ENCODE results near the gene RNF141.
A peak's percentile ranks its signal among the peaks of the same experiment; 100 is the strongest.

The RNF141 gene

GRCh38 chr11:10558288-10558687 lies 17.3 kb upstream of the RNF141 start:
- DNase-seq, result no peak

DNA sequence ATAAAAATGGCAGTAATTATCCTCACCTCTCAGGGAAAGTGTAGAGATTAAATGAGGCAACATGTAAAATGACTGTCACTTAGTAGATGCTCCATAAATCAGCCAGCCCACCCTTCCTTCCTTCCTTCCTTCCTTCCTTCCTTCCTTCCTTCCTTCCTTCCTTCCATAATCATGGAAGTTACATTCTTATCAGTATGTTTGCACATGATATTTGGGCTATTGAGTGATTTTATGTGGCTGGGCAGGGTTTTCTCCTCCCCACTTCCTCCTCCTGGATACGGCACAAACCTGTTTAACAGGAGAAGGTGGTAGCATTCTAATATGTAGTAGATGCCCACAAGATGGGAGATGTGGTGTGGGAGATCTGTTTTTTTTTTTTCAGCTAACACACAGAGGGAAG lies 15.6 kb upstream of the RNF141 start:
- no peak for DNase-seq

GRCh38 chr11:10551845-10552352 lies 10.9 kb upstream of the RNF141 start:
- no peak for DNase-seq

DNA sequence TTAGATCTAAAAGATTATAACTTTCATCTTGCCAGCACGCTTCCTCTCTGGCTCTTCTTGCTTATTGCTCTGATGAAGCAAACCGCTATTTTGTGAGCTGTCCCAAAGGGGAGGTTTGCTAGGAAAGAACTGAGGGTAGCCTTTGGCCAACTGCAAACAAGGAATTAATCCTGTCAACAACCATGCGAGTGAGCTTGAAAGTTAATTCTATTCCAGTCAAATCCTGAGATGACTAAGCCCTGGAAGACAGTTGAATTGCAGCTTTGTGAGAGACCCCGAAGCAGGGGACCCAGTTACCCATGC lies 10.3 kb upstream of the RNF141 start:
- peak; percentile 19 for DNase-seq

DNA sequence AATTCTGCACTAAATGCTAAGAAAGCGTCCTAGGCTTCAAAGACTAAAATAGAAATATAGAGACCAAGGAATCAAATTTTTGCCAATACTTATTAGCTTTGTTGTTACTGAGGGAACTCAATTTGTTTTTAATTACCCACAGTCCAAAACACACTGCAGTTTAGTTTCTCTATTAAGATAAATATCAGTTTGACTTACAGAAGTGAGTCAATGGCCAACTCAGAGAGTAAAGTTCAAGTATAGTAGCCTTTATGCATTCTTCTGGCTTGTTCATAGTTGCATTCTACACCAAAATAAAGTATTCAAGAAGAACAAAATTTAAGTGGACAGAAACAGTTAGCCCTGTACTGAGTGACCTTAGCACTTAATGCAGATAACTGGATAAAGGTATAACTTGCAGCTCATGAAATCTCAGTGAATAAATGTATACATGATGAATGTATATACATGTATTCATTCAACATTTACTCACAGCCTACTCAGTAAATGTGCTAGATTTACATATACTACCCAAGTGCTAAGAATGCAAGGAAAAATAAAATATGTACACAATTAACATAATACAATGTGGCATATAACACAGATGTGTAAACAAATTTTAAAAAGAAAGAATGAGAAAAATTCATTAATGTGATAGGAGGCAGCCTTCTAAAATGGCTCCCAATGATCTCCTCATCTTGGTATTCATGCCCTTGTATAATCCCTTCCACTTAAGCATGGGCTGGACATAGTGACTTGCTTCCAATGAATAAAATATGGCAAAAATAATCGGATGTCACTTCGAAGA lies 9.7 kb upstream of the RNF141 start:
- peak; percentile 56 for DNase-seq

DNA sequence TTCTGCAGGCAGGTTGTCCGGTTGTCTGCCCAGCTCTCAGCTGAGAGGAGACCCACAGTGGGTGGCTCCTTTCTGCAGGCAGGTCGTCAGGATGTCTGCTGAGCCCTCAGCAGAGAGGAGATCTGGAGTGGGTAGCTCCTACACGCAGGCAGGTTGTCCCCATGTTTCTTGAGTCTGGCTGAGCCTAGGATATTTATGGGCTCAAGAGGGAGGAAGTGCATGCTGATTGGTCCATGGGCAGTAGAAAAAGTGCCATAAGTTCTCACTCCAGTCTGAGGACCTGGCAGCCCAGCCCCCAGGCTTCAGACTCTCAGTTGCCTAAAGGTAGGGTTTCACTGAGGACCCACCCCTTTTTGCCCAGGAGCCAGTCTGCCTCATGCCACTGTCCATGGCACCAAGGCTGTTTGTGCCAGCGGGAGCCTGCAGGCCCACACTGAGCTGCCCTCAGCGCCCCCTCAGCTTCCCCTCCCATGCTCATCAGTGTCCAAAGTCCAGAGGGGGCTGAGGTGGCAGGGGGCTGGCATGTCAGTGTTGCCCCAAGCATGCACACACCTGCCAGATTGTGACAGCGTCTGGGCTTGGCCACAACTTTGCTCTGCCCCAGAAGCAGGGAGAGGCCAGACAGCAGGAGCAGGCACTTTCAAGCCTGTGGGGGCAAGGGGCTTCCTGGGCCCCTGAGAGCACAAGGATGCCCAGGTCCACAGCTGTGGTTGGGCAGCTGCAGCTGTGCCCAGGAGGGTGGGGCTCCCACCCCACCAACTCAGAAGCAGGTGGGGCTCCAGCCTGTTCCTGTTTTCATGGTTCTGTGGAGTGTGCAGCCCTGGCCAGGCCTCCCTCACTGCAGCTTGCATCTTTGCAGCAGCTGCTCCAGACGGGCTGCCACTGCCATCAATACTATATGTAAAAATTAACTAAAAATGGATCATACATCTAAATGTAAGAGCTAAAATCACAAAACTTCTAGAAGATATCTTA lies 3.8 kb upstream of the RNF141 start:
- DNase-seq, result no peak

DNA sequence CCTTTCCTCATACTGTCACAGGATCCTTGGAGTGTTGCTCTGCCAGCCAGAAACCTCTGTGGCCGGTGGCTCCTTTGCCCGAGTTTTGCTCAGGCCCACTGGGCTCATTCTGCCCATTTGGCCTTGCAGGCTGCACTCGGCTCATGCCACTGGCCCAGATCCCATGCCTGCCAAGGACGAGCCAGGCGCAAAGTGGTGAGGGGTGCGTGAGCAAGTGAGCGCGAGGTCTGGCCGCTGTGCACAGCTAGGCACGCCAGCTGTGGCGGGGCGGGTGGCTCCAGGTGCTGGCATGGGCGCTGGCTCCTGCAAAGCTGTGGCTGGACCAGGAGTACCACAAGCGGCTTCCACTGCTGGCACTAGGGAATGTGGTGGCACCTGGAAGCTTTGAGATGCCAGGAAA lies 2.8 kb upstream of the RNF141 start:
- no peak for DNase-seq

DNA sequence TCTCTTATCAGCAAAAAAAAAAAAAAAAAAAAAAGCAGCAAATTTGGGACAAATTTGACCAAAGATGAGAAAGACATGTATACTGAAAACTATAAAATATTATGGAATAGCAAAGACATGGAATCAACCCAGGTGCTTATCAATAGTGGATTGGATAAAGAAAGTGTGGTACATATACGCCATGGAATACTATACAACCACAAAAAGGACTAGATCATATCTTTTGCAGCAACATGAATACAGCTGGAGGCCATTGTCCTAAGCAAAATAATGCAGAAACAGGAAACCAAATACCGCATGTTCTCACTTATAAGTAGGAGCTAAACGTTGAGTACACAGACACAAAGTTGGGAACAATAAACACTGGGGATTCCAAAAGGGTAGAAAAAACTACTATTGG lies 1.8 kb upstream of the RNF141 start:
- DNase-seq, result no peak

GRCh38 chr11:10541561-10541930 lies 559 bp upstream of the RNF141 start:
- DNase-seq, result peak; percentile 9

DNA sequence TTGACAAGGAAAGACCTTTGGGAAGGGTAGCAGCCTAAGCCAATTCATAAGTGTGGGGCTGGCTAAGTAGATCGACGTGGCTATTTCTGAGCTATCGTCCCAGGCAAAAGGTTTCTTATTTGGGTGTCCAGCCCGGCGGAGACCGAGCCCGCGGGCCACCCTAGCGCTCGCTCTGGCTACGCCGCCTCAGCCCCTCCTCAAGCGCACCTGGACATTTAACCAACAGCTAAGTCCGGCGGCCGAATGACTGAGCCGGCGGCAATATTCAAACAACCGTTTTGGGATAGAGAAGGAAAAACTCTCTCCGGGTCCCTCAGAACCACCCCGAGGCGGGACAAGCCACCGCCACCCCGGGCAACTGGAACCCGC lies 457 bp downstream of the RNF141 start:
- no peak for DNase-seq

DNA sequence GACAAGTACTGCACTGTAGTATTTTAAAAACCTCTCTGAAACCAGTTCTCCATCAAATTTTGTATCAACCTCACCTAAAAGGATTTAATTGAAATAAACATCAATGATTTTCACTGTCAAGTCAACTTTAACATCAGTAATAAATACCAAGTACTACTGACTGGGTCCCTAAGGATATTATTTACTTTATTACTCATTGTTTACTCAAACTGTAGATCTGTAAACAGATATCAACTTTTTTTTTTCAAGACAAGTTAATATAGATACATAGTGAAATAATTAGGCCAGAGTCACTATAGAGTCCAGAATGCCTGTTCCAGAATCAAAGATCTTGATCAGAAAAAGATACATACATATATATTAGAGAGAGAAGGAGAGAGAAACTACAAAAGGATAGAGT lies 1.6 kb downstream of the RNF141 start:
- no peak for DNase-seq

DNA sequence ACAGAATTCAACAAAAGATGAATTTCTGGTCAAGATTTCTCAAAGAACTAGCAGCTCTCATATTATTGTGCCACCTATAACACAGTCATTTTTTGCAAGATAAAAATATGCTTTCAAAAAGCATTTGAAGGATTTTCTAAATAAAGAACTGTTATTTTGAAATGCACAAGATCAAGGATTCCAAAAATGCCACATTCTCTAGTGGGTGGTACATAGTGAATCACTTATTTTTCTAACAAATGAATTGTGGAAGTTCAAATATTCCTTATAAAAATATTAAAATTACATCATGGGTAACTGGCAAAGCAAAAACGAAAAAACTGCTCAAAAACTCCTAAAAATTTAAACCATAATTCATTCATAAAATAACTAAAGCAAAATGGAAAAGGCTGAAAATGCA lies 2.1 kb downstream of the RNF141 start:
- no peak for DNase-seq

DNA sequence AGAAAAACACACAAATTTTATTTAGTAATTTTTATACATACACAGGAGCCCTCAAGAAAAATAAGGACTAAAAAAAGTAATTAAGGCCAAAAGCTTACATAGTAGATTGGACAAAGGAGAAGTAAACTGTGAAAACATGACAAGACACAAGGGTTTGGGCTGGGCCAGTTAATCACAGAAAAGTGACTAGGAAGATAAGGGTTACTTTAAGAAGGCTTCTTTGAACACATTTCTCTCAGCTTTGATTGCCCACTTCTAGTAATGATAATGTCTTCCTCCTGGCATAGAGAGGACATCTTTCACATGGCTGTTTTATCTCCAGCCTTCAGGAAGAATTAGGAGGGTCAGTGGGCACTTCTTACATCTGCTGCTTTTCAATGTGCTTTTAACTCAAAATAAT lies 3.4 kb downstream of the RNF141 start:
- DNase-seq, result no peak

DNA sequence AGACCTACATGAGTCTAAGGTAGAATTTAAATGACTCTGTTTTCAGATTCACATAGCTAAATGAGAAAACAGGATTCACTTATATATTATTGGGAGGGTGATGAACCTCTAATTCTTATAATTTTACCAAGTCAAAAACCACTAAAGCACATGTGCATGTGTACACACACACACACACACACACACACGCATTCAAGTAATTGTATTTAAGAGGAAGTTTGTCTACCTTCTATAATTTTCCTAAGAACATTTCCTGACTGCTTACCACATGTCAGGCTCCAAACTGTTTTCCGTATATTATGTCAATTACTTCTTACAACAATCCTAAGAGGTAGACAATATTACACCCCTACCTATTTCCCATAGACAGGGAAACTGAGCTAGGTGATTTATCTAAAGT lies 6.7 kb downstream of the RNF141 start:
- DNase-seq, result no peak

GRCh38 chr11:10533323-10533722 lies 7.7 kb downstream of the RNF141 start:
- DNase-seq, result no peak

DNA sequence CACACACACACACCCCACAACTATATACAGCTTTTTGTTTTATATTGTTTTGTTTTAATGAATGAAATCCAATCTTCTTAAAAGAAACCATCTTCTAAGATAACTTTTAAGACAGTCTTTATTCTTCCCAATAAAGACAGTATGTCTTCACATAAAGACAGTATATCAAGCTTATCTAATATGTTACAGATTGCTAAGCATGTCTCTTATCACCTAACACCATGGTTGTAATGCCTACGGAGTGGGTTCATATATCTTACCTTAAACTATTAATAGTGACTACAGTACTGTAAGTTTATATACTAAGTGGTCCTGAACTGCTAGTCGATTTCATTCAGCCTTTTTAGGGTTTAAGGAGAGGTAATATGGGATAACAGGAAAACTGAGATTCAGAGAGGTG lies 8.5 kb downstream of the RNF141 start:
- no peak for DNase-seq

- peak; percentile 38 for DNase-seq
Observed at GRCh38 chr11:10529279-10529678, 11.7 kb downstream of the RNF141 start.

- no peak for DNase-seq
Observed at GRCh38 chr11:10528121-10528520, 12.9 kb downstream of the RNF141 start.

DNA sequence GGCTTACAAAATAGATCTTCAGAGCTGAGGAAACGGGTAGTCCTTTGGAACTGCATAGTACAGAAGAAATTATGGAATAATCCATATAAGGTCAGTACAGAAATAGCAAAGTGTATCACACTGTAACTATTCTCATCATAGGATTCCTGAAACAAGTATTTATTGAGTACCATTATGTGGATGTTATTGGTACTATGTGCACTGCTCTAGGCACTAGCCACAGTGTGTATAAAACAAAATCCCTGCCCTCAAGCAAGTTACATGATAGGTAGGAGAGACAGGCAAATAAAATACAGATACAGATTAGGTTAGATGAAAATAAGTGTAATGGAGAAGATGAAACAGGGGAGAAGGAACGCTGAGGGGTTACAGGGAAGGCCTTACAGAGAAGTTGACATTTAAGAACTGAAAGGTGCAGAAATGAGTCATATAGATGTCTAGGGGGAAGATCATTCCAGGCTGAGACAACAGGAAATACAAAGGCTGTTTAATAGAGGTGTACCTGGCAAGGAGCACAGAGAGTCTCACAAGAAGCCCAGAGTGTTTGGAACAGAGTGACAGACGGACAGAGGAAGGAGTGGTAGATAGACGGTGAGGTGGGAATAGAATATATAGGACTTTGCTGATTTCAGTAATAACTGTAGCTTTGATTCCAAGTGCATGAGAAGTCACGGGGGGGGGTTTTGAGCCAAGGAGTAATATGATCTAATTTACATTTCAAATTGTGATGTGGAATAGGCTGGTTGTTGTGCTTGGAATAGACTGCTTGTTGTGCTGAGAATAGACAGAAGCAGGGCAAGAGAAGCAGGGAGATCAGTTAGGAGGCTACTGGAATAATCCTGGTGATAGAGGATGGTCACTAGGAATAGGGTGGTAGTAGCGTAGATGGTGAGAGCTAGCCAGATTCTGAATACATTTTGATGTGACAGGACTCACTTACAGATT lies 13.7 kb downstream of the RNF141 start:
- peak; percentile 9 for DNase-seq

DNA sequence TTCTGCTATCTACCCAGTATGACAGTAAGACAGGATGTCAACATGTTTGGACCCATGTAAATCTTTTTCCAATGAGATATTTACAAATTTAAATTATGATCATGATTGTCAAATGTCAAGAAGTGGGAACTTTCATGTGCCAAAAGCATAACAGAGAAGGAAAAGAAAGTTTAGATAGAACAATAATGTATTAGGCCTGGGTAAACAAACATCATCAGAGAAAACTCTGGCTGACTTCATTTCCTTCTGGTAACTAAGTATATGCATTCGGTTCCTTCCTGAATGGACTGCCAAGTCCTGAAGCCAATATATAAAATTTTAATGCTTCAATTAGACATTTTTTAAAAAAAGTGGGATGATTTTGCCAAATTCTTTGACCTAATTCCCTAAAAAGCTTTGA lies 16.5 kb downstream of the RNF141 start:
- no peak for DNase-seq

DNA sequence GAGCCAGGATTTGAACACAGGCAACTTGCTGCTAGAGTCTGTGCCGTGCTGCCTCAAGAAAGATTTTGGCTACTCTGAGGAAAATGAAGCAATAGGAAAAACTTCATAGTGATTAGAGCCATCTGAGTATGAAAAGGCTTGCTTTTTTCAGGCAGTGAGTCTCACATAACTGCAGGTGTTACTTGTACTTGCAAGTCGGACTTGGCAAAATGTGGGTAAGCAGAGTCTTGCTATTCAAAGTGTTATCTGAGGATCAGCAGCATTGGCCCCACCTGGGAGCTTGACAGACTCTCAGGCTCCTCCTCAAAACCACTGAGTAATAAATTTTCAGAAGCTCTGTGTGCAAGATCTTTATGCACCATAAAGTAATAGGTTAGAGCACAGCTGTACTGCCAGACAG lies 18.1 kb downstream of the RNF141 start:
- DNase-seq, result no peak

GRCh38 chr11:10522276-10522675 lies 18.7 kb downstream of the RNF141 start:
- DNase-seq, result no peak

- DNase-seq, result no peak
Observed at GRCh38 chr11:10520562-10520961, 20.4 kb downstream of the RNF141 start.
